IPS-15b (cell line): ENCODE measurements around the gene ZNF469.

Source experiments
- H3K27me3 ChIP-seq: one replicate; pipeline ENCODE4 v1.6.1; 2013; ENCODE audit warnings: low read length; ENCODE audit not compliant: control insufficient read depth, insufficient read depth
- H3K36me3 ChIP-seq: one replicate; pipeline ENCODE4 v1.6.1; 2013; ENCODE audit warnings: low read length; ENCODE audit not compliant: control insufficient read depth, insufficient read depth
- H3K4me1 ChIP-seq: one replicate; pipeline ENCODE4 v1.6.1; 2013; ENCODE audit warnings: mild to moderate bottlenecking, low read length; ENCODE audit not compliant: control insufficient read depth, insufficient read depth
- H3K4me3 ChIP-seq: one replicate; pipeline ENCODE4 v1.5.1; 2013; ENCODE audit warnings: low read depth, low read length
- H3K9ac ChIP-seq: one replicate; pipeline ENCODE4 v1.6.1; 2013; ENCODE audit warnings: low read depth, mild to moderate bottlenecking, low read length
- H3K9me3 ChIP-seq: one replicate; pipeline ENCODE4 v1.6.1; 2013; ENCODE audit warnings: mild to moderate bottlenecking, low read length; ENCODE audit not compliant: control insufficient read depth, insufficient read depth

Gene ZNF469

GRCh38 chr16:88413631-88414030, 30.9 kb downstream of the ZNF469 start:
- no peak overlapping the region for H3K4me3 ChIP-seq
- H3K36me3 ChIP-seq, result no peaks in the 10 kb centered on the region
- H3K9me3 ChIP-seq, result no peaks in the 10 kb centered on the region
- H3K4me1 ChIP-seq, result no peaks in the 10 kb centered on the region
- no peak overlapping the region for H3K9ac ChIP-seq
- H3K27me3 ChIP-seq, result no peaks in the 10 kb centered on the region

- Histone ChIP-seq H3K4me3 (no peak overlapping the region), H3K9ac (no peak overlapping the region), H3K36me3 (no peaks in the 10 kb centered on the region), H3K9me3 (no peaks in the 10 kb centered on the region), H3K27me3 (no peaks in the 10 kb centered on the region), H3K4me1 (no peaks in the 10 kb centered on the region)
Observed at GRCh38 chr16:88414521-88415380, 32.0 kb downstream of the ZNF469 start.

GRCh38 chr16:88415381-88415705, 32.6 kb downstream of the ZNF469 start:
- H3K9me3 ChIP-seq, result no peaks in the 10 kb centered on the region
- H3K36me3 ChIP-seq, result no peaks in the 10 kb centered on the region
- H3K27me3 ChIP-seq, result no peaks in the 10 kb centered on the region
- no peak overlapping the region for H3K9ac ChIP-seq
- no peaks in the 10 kb centered on the region for H3K4me1 ChIP-seq
- H3K4me3 ChIP-seq, result no peak overlapping the region

GRCh38 chr16:88415713-88416323, 33.1 kb downstream of the ZNF469 start:
- H3K4me3 ChIP-seq, result no peak overlapping the region
- H3K36me3 ChIP-seq, result no peaks in the 10 kb centered on the region
- no peak overlapping the region for H3K9ac ChIP-seq
- no peaks in the 10 kb centered on the region for H3K4me1 ChIP-seq
- H3K27me3 ChIP-seq, result no peaks in the 10 kb centered on the region
- no peaks in the 10 kb centered on the region for H3K9me3 ChIP-seq

GRCh38 chr16:88416686-88417085, 33.9 kb downstream of the ZNF469 start:
- Histone ChIP-seq H3K4me1 (no peaks in the 10 kb centered on the region), H3K9ac (no peak overlapping the region), H3K4me3 (no peak overlapping the region), H3K27me3 (no peaks in the 10 kb centered on the region), H3K36me3 (no peaks in the 10 kb centered on the region), H3K9me3 (no peaks in the 10 kb centered on the region)

GRCh38 chr16:88417684-88418476, 35.1 kb downstream of the ZNF469 start:
- H3K9me3 ChIP-seq, result no peaks in the 10 kb centered on the region
- H3K27me3 ChIP-seq, result no peaks in the 10 kb centered on the region
- no peaks in the 10 kb centered on the region for H3K4me1 ChIP-seq
- H3K4me3 ChIP-seq, result no peak overlapping the region
- H3K9ac ChIP-seq, result no peak overlapping the region
- H3K36me3 ChIP-seq, result no peaks in the 10 kb centered on the region

GRCh38 chr16:88418869-88419268, 36.1 kb downstream of the ZNF469 start:
- Histone ChIP-seq H3K4me3 (no peak overlapping the region), H3K27me3 (no peaks in the 10 kb centered on the region), H3K9ac (no peak overlapping the region), H3K9me3 (no peaks in the 10 kb centered on the region), H3K4me1 (no peaks in the 10 kb centered on the region), H3K36me3 (no peaks in the 10 kb centered on the region)

- H3K9me3 ChIP-seq, result no peaks in the 10 kb centered on the region
Observed at GRCh38 chr16:88419790-88420189, 37.0 kb downstream of the ZNF469 start.

GRCh38 chr16:88420496-88420895, 37.7 kb downstream of the ZNF469 start:
- H3K36me3 ChIP-seq, result no peaks in the 10 kb centered on the region
- no peaks in the 10 kb centered on the region for H3K27me3 ChIP-seq
- H3K4me1 ChIP-seq, result no peaks in the 10 kb centered on the region
- H3K9ac ChIP-seq, result no peak overlapping the region
- no peaks in the 10 kb centered on the region for H3K9me3 ChIP-seq
- no peak overlapping the region for H3K4me3 ChIP-seq

More at GRCh38 chr16:88419790-88420189, 37.0 kb downstream of the ZNF469 start:
- Histone ChIP-seq H3K36me3 (no peaks in the 10 kb centered on the region), H3K4me3 (no peak overlapping the region), H3K9ac (no peak overlapping the region), H3K27me3 (no peaks in the 10 kb centered on the region), H3K4me1 (no peaks in the 10 kb centered on the region)

GRCh38 chr16:88421301-88421700, 38.5 kb downstream of the ZNF469 start:
- H3K9ac ChIP-seq, result no peak overlapping the region

GRCh38 chr16:88421871-88422433, 39.2 kb downstream of the ZNF469 start:
- Histone ChIP-seq H3K27me3 (no peaks in the 10 kb centered on the region), H3K4me1 (no peaks in the 10 kb centered on the region), H3K4me3 (no peak overlapping the region), H3K9me3 (no peaks in the 10 kb centered on the region), H3K36me3 (no peaks in the 10 kb centered on the region), H3K9ac (no peak overlapping the region)

More at GRCh38 chr16:88421301-88421700, 38.5 kb downstream of the ZNF469 start:
- H3K4me3 ChIP-seq, result no peak overlapping the region
- no peaks in the 10 kb centered on the region for H3K9me3 ChIP-seq
- no peaks in the 10 kb centered on the region for H3K4me1 ChIP-seq
- H3K27me3 ChIP-seq, result no peaks in the 10 kb centered on the region
- H3K36me3 ChIP-seq, result no peaks in the 10 kb centered on the region
